CD14-positive monocyte (primary cell): ENCODE data around the gene PIP4K2A. TPM values are rescaled to one million over a fixed set of nuclear protein-coding genes. Genes with fewer than 3 reads are reported as not detected.
"Not testable (repeated sequence)": the region's sequence is repeated elsewhere in the genome, so short reads cannot be mapped to it uniquely, and the experiment has no call there.

Experiments used
- DNase-seq, 3 donors: peaks; one replicate each; pipeline ENCODE4 v3.0.0-alpha.2; 2011 to 2022
- H2AFZ ChIP-seq: 2 replicates; pipeline ENCODE4 v1.6.0; 2012; ENCODE audit warnings: mild to moderate bottlenecking, low read depth, low read length, inconsistent platforms; ENCODE audit not compliant: insufficient read depth, poor library complexity, severe bottlenecking
- H3K27ac ChIP-seq, 2 donors: 1 replicate in 1 of 2; 2 replicates in 1 of 2; pipeline ENCODE4 v1.5.1; 2012 to 2013; ENCODE audit warnings: low read length in 2 of 2, control low read depth in 1 of 2, inconsistent platforms in 1 of 2, low read depth in 1 of 2, mild to moderate bottlenecking in 1 of 2
- H3K27me3 ChIP-seq, 2 donors: one replicate each; pipeline versions ENCODE4 v1.6.0 to v1.6.1; 2011 to 2013; ENCODE audit warnings: low read length in 2 of 2; ENCODE audit not compliant: control insufficient read depth in 2 of 2, insufficient read depth in 2 of 2
- H3K36me3 ChIP-seq, 2 donors: replicated peaks in 1 of 2; 1 replicate in 1 of 2; 2 replicates in 1 of 2; pipeline versions ENCODE4 v1.5.1 to v1.6.1; 2012 to 2013; ENCODE audit warnings: low read length in 2 of 2, control low read depth in 1 of 2, inconsistent platforms in 1 of 2, mild to moderate bottlenecking in 1 of 2; ENCODE audit not compliant: insufficient read depth in 2 of 2, control insufficient read depth in 1 of 2
- H3K4me1 ChIP-seq, 2 donors: 1 replicate in 1 of 2; 2 replicates in 1 of 2; pipeline versions ENCODE4 v1.5.1 to v1.6.1; 2012 to 2013; ENCODE audit warnings: low read length in 2 of 2, control low read depth in 1 of 2, inconsistent platforms in 1 of 2, mild to moderate bottlenecking in 1 of 2, moderate library complexity in 1 of 2; ENCODE audit not compliant: insufficient read depth in 2 of 2, control insufficient read depth in 1 of 2
- H3K4me2 ChIP-seq: replicated peaks from 2 replicates; pipeline ENCODE3; 2012; ENCODE audit warnings: low read length, moderate library complexity, mild to moderate bottlenecking; ENCODE audit not compliant: poor library complexity, severe bottlenecking; ENCODE audit errors: extremely low read depth
- H3K4me3 ChIP-seq, 3 experiments: fragments of 200-600 bp in 1 of 3; sonication (generic) in 1 of 3; replicated peaks in 1 of 3; 1 replicate in 2 of 3; 2 replicates in 1 of 3; pipeline ENCODE4 v1.5.1; 2011 to 2013; ENCODE audit warnings: low read length in 3 of 3, mild to moderate bottlenecking in 3 of 3, control low read depth in 2 of 3, low read depth in 2 of 3, inconsistent platforms in 1 of 3, moderate library complexity in 1 of 3
- H3K79me2 ChIP-seq: 2 replicates; pipeline ENCODE4 v1.6.0; 2012; ENCODE audit warnings: mild to moderate bottlenecking, control low read depth, inconsistent platforms, low read length, moderate library complexity; ENCODE audit not compliant: insufficient read depth
- H3K9ac ChIP-seq: 2 replicates; pipeline ENCODE4 v1.6.0; 2017; ENCODE audit warnings: low read length, mild to moderate bottlenecking; ENCODE audit not compliant: insufficient read depth, poor library complexity, severe bottlenecking
- H3K9me3 ChIP-seq, 2 donors: replicated peaks in 1 of 2; 1 replicate in 1 of 2; 2 replicates in 1 of 2; pipeline versions ENCODE4 v1.5.1 to v1.6.1; 2012 to 2013; ENCODE audit warnings: low read length in 2 of 2, control low read depth in 1 of 2; ENCODE audit not compliant: control insufficient read depth in 1 of 2, insufficient read depth in 1 of 2
- H4K20me1 ChIP-seq: 2 replicates; pipeline ENCODE4 v1.6.0; 2012; ENCODE audit warnings: mild to moderate bottlenecking, low read length, control low read depth, moderate library complexity; ENCODE audit not compliant: insufficient read depth
- H3K27ac Mint-ChIP-seq, 7 donors: one replicate each; pipeline ENCODE4 v1.8.0; 2020; ENCODE audit warnings: mild to moderate bottlenecking in 7 of 7, mixed read lengths in 7 of 7, moderate library complexity in 6 of 7, inconsistent platforms in 2 of 7
- H3K27me3 Mint-ChIP-seq, 3 donors: one replicate each; pipeline ENCODE4 v1.8.0; 2021 to 2022; ENCODE audit warnings: low read depth in 3 of 3, mild to moderate bottlenecking in 3 of 3, mixed read lengths in 3 of 3, moderate library complexity in 3 of 3, inconsistent platforms in 1 of 3
- H3K36me3 Mint-ChIP-seq, 2 donors: one replicate each; pipeline ENCODE4 v1.8.0; 2020; ENCODE audit warnings: mixed read lengths in 2 of 2, inconsistent platforms in 1 of 2, mild to moderate bottlenecking in 1 of 2
- H3K4me1 Mint-ChIP-seq: one replicate; pipeline ENCODE4 v1.8.0; 2020; ENCODE audit warnings: mild to moderate bottlenecking, mixed read lengths
- H3K4me3 Mint-ChIP-seq, 2 donors: one replicate each; pipeline ENCODE4 v1.8.0; 2020; ENCODE audit warnings: mild to moderate bottlenecking in 2 of 2, mixed read lengths in 2 of 2, moderate library complexity in 1 of 2
- H3K9me3 Mint-ChIP-seq, 7 donors: one replicate each; pipeline ENCODE4 v1.8.0; 2020 to 2022; ENCODE audit warnings: mixed read lengths in 7 of 7, mild to moderate bottlenecking in 6 of 7, moderate library complexity in 6 of 7, inconsistent platforms in 2 of 7
- WGBS: methylation state at CpG from one replicate; pipeline ENCODE4 v1.1.5; 2013; ENCODE audit warnings: missing lambda C conversion rate; ENCODE audit not compliant: insufficient coverage; 5-methylcytosine and 5-hydroxymethylcytosine counted together
- intact Hi-C, 2 donors: fragments of 100-400 bp; cut with micrococcal nuclease; formaldehyde crosslinking; loops; one replicate each; pipeline versions ENCODE4 v1.15.0 to v1.15.1; 2023
- polyA plus RNA-seq, 3 donors: library from polyadenylated mRNA; depleted of rRNA in 1 of 3; unstranded in 2 of 3; stranded (reverse) in 1 of 3; fragments of 300-500 nt in 2 of 3; fragments of >200 nt in 1 of 3; fragmentation: Illumina TruSeq in 2 of 3; gene quantifications; 1 replicate in 2 of 3; 2 replicates in 1 of 3; pipeline ENCODE4 v1.2.3, GENCODE V29; 2012 to 2021
- TF ChIP-seq, protein P1 (sequence below): fragments of 200-600 bp; IDR thresholded peaks from one replicate; pipeline ENCODE4 v1.8.0; 2022; ENCODE audit warnings: antibody characterized with exemption, mild to moderate bottlenecking

The PIP4K2A gene
- polyA plus RNA-seq, 3 donors: 9.7 to 33.7 (median 16.6) TPM

GRCh38 chr10:22515009-22515408, 199.4 kb downstream of the PIP4K2A start:
- H3K4me1 ChIP-seq: no peaks in the 10 kb centered on the region

GRCh38 chr10:22514414-22514758, 200.0 kb downstream of the PIP4K2A start:
- H3K4me3 Mint-ChIP-seq, H3K27me3 ChIP-seq, H3K4me2 ChIP-seq, H3K27ac Mint-ChIP-seq, H3K9me3 ChIP-seq, H3K27me3 Mint-ChIP-seq, H3K4me3 ChIP-seq, H3K79me2 ChIP-seq, H3K36me3 ChIP-seq, H3K27ac ChIP-seq, H2AFZ ChIP-seq, H4K20me1 ChIP-seq, intact Hi-C loops, H3K36me3 Mint-ChIP-seq, DNase-seq, H3K4me1 Mint-ChIP-seq, H3K4me1 ChIP-seq, H3K9ac ChIP-seq: not testable (repeated sequence)
- WGBS: 93% methylated on average over 3 of the region's 3 CpGs
- H3K9me3 Mint-ChIP-seq: peaks cover 0 to 20% (median 12%) of the 10 kb centered on the region in 7 donors

More at GRCh38 chr10:22515009-22515408, 199.4 kb downstream of the PIP4K2A start:
- Histone ChIP-seq H3K79me2 (no peaks in the 10 kb centered on the region), H3K36me3 (no peaks in the 10 kb centered on the region), H3K9ac (no peak overlapping the region), H3K4me2 (no peak overlapping the region), H3K4me3 (no peak overlapping the region), H2AFZ (no peak overlapping the region), H3K27ac (no peak overlapping the region), H3K27me3 (no peaks in the 10 kb centered on the region), H3K9me3 (peaks cover 0 to 8% of the 10 kb centered on the region in 2 donors), H4K20me1 (no peaks in the 10 kb centered on the region)
- H3K36me3 Mint-ChIP-seq: no peaks in the 10 kb centered on the region
- no peak overlapping the region for H3K4me3 Mint-ChIP-seq
- TF ChIP-seq, protein P1, sequence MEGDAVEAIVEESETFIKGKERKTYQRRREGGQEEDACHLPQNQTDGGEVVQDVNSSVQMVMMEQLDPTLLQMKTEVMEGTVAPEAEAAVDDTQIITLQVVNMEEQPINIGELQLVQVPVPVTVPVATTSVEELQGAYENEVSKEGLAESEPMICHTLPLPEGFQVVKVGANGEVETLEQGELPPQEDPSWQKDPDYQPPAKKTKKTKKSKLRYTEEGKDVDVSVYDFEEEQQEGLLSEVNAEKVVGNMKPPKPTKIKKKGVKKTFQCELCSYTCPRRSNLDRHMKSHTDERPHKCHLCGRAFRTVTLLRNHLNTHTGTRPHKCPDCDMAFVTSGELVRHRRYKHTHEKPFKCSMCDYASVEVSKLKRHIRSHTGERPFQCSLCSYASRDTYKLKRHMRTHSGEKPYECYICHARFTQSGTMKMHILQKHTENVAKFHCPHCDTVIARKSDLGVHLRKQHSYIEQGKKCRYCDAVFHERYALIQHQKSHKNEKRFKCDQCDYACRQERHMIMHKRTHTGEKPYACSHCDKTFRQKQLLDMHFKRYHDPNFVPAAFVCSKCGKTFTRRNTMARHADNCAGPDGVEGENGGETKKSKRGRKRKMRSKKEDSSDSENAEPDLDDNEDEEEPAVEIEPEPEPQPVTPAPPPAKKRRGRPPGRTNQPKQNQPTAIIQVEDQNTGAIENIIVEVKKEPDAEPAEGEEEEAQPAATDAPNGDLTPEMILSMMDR: no peak
- no peaks in the 10 kb centered on the region for H3K4me1 Mint-ChIP-seq
- peaks cover 0 to 5% (median 3%) of the 10 kb centered on the region in 3 donors for H3K27me3 Mint-ChIP-seq
- H3K9me3 Mint-ChIP-seq: peaks cover 0 to 19% (median 12%) of the 10 kb centered on the region in 7 donors
- no peak for DNase-seq
- H3K27ac Mint-ChIP-seq: no peak overlapping the region
- 100% methylated on average over 3 of the region's 3 CpGs for WGBS
- intact Hi-C loops: no loop called here

- H3K4me1 ChIP-seq, H3K36me3 Mint-ChIP-seq, H3K9me3 ChIP-seq, H4K20me1 ChIP-seq, H3K4me3 ChIP-seq, H3K27me3 Mint-ChIP-seq, intact Hi-C loops, H3K36me3 ChIP-seq, H3K27me3 ChIP-seq, H3K4me3 Mint-ChIP-seq, H3K79me2 ChIP-seq, DNase-seq, H3K9ac ChIP-seq, H2AFZ ChIP-seq, H3K4me2 ChIP-seq, H3K4me1 Mint-ChIP-seq, H3K27ac ChIP-seq, H3K27ac Mint-ChIP-seq: not testable (repeated sequence)
- peaks cover 0 to 26% (median 12%) of the 10 kb centered on the region in 7 donors for H3K9me3 Mint-ChIP-seq
- WGBS: 93% methylated on average over 18 of the region's 19 CpGs
These were observed 200.6 kb downstream of the PIP4K2A start for GRCh38 chr10:22513483-22514413.

- H3K4me3 Mint-ChIP-seq, H3K36me3 ChIP-seq, intact Hi-C loops, H3K4me3 ChIP-seq, H2AFZ ChIP-seq, H3K27ac Mint-ChIP-seq, DNase-seq, H3K27me3 Mint-ChIP-seq, H3K27me3 ChIP-seq, H3K4me2 ChIP-seq, H3K4me1 Mint-ChIP-seq, H3K4me1 ChIP-seq, H3K36me3 Mint-ChIP-seq, H4K20me1 ChIP-seq, H3K79me2 ChIP-seq, H3K9me3 ChIP-seq, H3K9ac ChIP-seq, H3K27ac ChIP-seq: not testable (repeated sequence)
- no CpG with 5 or more reads among the region's 5 CpGs for WGBS
- peaks cover 0 to 26% (median 16%) of the 10 kb centered on the region in 7 donors for H3K9me3 Mint-ChIP-seq
These were observed 202.4 kb downstream of the PIP4K2A start for GRCh38 chr10:22512015-22512414.
